HCT116 (cell line): Measurements from ENCODE around the gene NNAT. TPM values are rescaled to one million over a fixed set of nuclear protein-coding genes. Genes with fewer than 3 reads are reported as not detected.
A peak's percentile ranks its signal among the peaks of the same experiment; 100 is the strongest.

Experiments used
- ATAC-seq: fragments of 200-7000 bp; cut with Tn5 transposase; 2 replicates; pipeline ENCODE4 v1.9.1; 2020; ENCODE audit warnings: mild to moderate bottlenecking, moderate library complexity
- BruUV-seq: library from RNA; stranded (reverse); fragments of 400-500 nt; replicated peaks from 2 replicates; lab custom pipeline; 2021; lab: Mats Ljungman, UMichigan
- CTCF ChIA-PET: fragments of 300-600 bp; sonication (Branson Sonifier 250); formaldehyde crosslinking; loops from one replicate; lab custom pipeline; 2021; ENCODE audit warnings: antibody characterized with exemption; lab: Charles Lee
- POLR2A ChIA-PET: fragments of 300-600, 350-600 bp; sonication (Branson Sonifier 250); formaldehyde crosslinking; loops from one replicate; lab custom pipeline; 2021; ENCODE audit warnings: antibody characterized with exemption; lab: Charles Lee
- RAD21 ChIA-PET, 2 experiments: fragments of 300-600 bp; sonication (Branson Sonifier 250); formaldehyde crosslinking; loops; one replicate each; lab custom pipeline; 2023; ENCODE audit warnings: low total read pairs in 2 of 2; ENCODE audit not compliant: uncharacterized antibody in 2 of 2, unreplicated experiment in 2 of 2, low non-redundant PET in 1 of 2; lab: Charles Lee
- DNase-seq: peaks from one replicate; pipeline ENCODE4 v3.0.0-alpha.2; 2010; ENCODE audit warnings: low read depth, low spot score
- H2AFZ ChIP-seq: fragments of 200-600 bp; shearing (Covaris generic), sonication (generic); 2 replicates; pipeline ENCODE4 v1.6.1; 2017; ENCODE audit warnings: low read depth, mixed run types, mixed read lengths, antibody characterized with exemption, low read length; ENCODE audit not compliant: poor library complexity, severe bottlenecking
- H3K27ac ChIP-seq: 2 replicates; pipeline ENCODE4 v1.5.1; 2012; ENCODE audit warnings: low read depth, low read length
- H3K27me3 ChIP-seq: fragments of 200-600 bp; sonication (generic); 2 replicates; pipeline ENCODE4 v1.6.1; 2016; ENCODE audit warnings: mixed run types, low read length, mixed read lengths; ENCODE audit not compliant: insufficient read depth
- H3K36me3 ChIP-seq, 2 experiments: fragments of 200-500 bp in 1 of 2; fragments of 200-600 bp in 1 of 2; sonication (Bioruptor generic) in 1 of 2; sonication (generic) in 1 of 2; 2 replicates each; pipeline versions ENCODE4 v1.5.1 to v1.6.1; 2014 to 2016; ENCODE audit warnings: low read length in 2 of 2, inconsistent platforms in 1 of 2, mixed read lengths in 1 of 2, mixed run types in 1 of 2; ENCODE audit not compliant: insufficient read depth in 2 of 2, control insufficient read depth in 1 of 2
- H3K4me1 ChIP-seq, 2 experiments: fragments of 200-600 bp in 1 of 2; sonication (generic) in 1 of 2; 2 replicates each; pipeline versions ENCODE4 v1.5.1 to v1.6.1; 2012 to 2017; ENCODE audit warnings: low read length in 2 of 2, inconsistent platforms in 1 of 2, mild to moderate bottlenecking in 1 of 2, mixed read lengths in 1 of 2, mixed run types in 1 of 2, moderate library complexity in 1 of 2; ENCODE audit not compliant: insufficient read depth in 2 of 2, control insufficient read depth in 1 of 2
- H3K4me2 ChIP-seq: fragments of 200-600 bp; sonication (generic); 2 replicates; pipeline ENCODE4 v1.6.1; 2017; ENCODE audit warnings: mixed run types, low read length, mixed read lengths
- H3K4me3 ChIP-seq, 2 experiments: fragments of 200-600 bp in 1 of 2; sonication (generic) in 1 of 2; replicated peaks in 1 of 2; 2 replicates each; pipeline ENCODE4 v1.5.1; 2011 to 2016; ENCODE audit warnings: low read length in 2 of 2, control low read depth in 1 of 2, low read depth in 1 of 2, mild to moderate bottlenecking in 1 of 2, mixed read lengths in 1 of 2, mixed run types in 1 of 2
- H3K79me2 ChIP-seq: fragments of 200-600 bp; sonication (generic); 2 replicates; pipeline ENCODE4 v1.6.1; 2017; ENCODE audit warnings: mild to moderate bottlenecking, mixed run types, low read length, moderate library complexity, mixed read lengths; ENCODE audit not compliant: insufficient read depth
- H3K9ac ChIP-seq: fragments of 200-600 bp; sonication (generic); 2 replicates; pipeline ENCODE4 v1.6.1; 2016; ENCODE audit warnings: low read length, mixed read lengths
- H3K9me2 ChIP-seq: fragments of 200-600 bp; sonication (generic), shearing (Covaris generic); 2 replicates; pipeline ENCODE4 v1.6.1; 2017; ENCODE audit warnings: mixed run types, mild to moderate bottlenecking, moderate library complexity; ENCODE audit not compliant: insufficient read depth
- H3K9me3 ChIP-seq, 2 experiments: fragments of 200-500 bp in 1 of 2; fragments of 200-600 bp in 1 of 2; sonication (Bioruptor generic) in 1 of 2; sonication (generic) in 1 of 2; 2 replicates each; pipeline ENCODE4 v1.6.1; 2014 to 2017; ENCODE audit warnings: low read length in 2 of 2, mixed read lengths in 2 of 2, inconsistent platforms in 1 of 2, low read depth in 1 of 2, mild to moderate bottlenecking in 1 of 2, mixed run types in 1 of 2, moderate library complexity in 1 of 2; ENCODE audit not compliant: control insufficient read depth in 1 of 2, insufficient read depth in 1 of 2
- H4K20me1 ChIP-seq: fragments of 200-600 bp; sonication (generic), shearing (Covaris generic); 2 replicates; pipeline ENCODE4 v1.6.1; 2017; ENCODE audit warnings: mixed run types, mild to moderate bottlenecking, moderate library complexity; ENCODE audit not compliant: insufficient read depth
- CEBPB ChIP-seq: IDR thresholded peaks from 2 replicates; pipeline ENCODE4 v1.6.1; 2012; ENCODE audit warnings: low read depth
- EGR1 ChIP-seq: IDR thresholded peaks from 2 replicates; pipeline ENCODE4 v1.6.1; 2012; ENCODE audit warnings: low read depth
- ELF1 ChIP-seq: IDR thresholded peaks from 2 replicates; pipeline ENCODE4 v1.6.1; 2012; ENCODE audit warnings: low read depth, borderline replicate concordance
- EZH2 ChIP-seq: fragments of 200-600 bp; sonication (generic); IDR thresholded peaks from 2 replicates; pipeline ENCODE4 v1.6.1; 2017; ENCODE audit warnings: antibody characterized with exemption, mixed run types
- EZH2phosphoT487 ChIP-seq: fragments of 200-600 bp; IDR thresholded peaks from 2 replicates; pipeline ENCODE4 v1.6.1; 2018; ENCODE audit warnings: antibody characterized with exemption, borderline replicate concordance
- FOSL1 ChIP-seq: IDR thresholded peaks from 2 replicates; pipeline ENCODE4 v1.6.1; 2012; ENCODE audit warnings: low read depth
- JUND ChIP-seq: IDR thresholded peaks from 2 replicates; pipeline ENCODE4 v1.6.1; 2012
- POLR2A ChIP-seq: IDR thresholded peaks from 2 replicates; pipeline ENCODE4 v1.7.0; 2011; ENCODE audit warnings: borderline replicate concordance; ENCODE audit not compliant: insufficient read depth, insufficient read length; ENCODE audit errors: extremely low read depth
- RAD21 ChIP-seq: IDR thresholded peaks from 2 replicates; pipeline ENCODE4 v1.6.1; 2012; ENCODE audit warnings: low read depth, mild to moderate bottlenecking
- SIN3A ChIP-seq: IDR thresholded peaks from 2 replicates; pipeline ENCODE4 v1.6.1; 2012; ENCODE audit warnings: low read depth
- SRF ChIP-seq: IDR thresholded peaks from 2 replicates; pipeline ENCODE4 v1.6.1; 2012; ENCODE audit warnings: low read depth
- YY1 ChIP-seq: IDR thresholded peaks from 2 replicates; pipeline ENCODE4 v1.6.1; 2011; ENCODE audit warnings: low read length, low read depth, moderate library complexity, mild to moderate bottlenecking; ENCODE audit not compliant: insufficient replicate concordance; ENCODE audit errors: extremely low read depth
- ZFX ChIP-seq: fragments of 450-650 bp; IDR thresholded peaks from 2 replicates; pipeline ENCODE4 v1.6.1; 2017
- ZNF274 ChIP-seq: fragments of 200-500 bp; sonication (Bioruptor generic); IDR thresholded peaks from 2 replicates; pipeline ENCODE4 v1.6.1; 2014; ENCODE audit warnings: mild to moderate bottlenecking, low read depth, low read length, inconsistent platforms
- intact Hi-C: fragments of 100-400 bp; cut with micrococcal nuclease; formaldehyde crosslinking; loops from 2 replicates; pipeline ENCODE4 v1.10.0; 2022
- total RNA-seq: library from RNA; stranded (reverse); gene quantifications from one replicate; pipeline ENCODE4 v1.2.1, GENCODE V29; 2021; ENCODE audit not compliant: unreplicated experiment
- TF ChIP-seq, protein P1 (sequence below), 3 experiments: fragments of 200-600 bp in 1 of 3; sonication (generic) in 1 of 3; IDR thresholded peaks in 2 of 3; conservative IDR thresholded peaks in 1 of 3; 2 replicates each; pipeline ENCODE4 v1.5.1; 2012 to 2017; ENCODE audit warnings: low read depth in 2 of 3, low read length in 2 of 3, antibody characterized with exemption in 1 of 3, borderline replicate concordance in 1 of 3, control low read depth in 1 of 3, mild to moderate bottlenecking in 1 of 3, mixed read lengths in 1 of 3, mixed run types in 1 of 3, moderate library complexity in 1 of 3; ENCODE audit not compliant: insufficient read depth in 1 of 3
- TF ChIP-seq, protein P2 (sequence below): IDR thresholded peaks from 2 replicates; pipeline ENCODE4 v1.6.1; 2012; ENCODE audit warnings: low read depth

Gene NNAT
- total RNA-seq, 1 experiment from 2014 or later: not detected

- Histone ChIP-seq H3K9ac (no peak overlapping the region), H3K27me3 (no peaks in the 10 kb centered on the region), H3K36me3 (no peaks in the 10 kb centered on the region), H3K4me1 (peaks cover 0 to 5% of the 10 kb centered on the region in 2 experiments; a peak in 1 of 4 replicates), H2AFZ (no peak overlapping the region), H3K9me3 (no peaks in the 10 kb centered on the region), H4K20me1 (no peaks in the 10 kb centered on the region), H3K4me2 (no peak overlapping the region), H3K27ac (no peak overlapping the region), H3K79me2 (no peaks in the 10 kb centered on the region), H3K9me2 (no peaks in the 10 kb centered on the region), H3K4me3 (no peak overlapping the region)
- POLR2A ChIA-PET: no interaction called here
- CTCF ChIA-PET: no interaction called here
- TF ChIP-seq EZH2phosphoT487 (no peak), CEBPB (no peak), FOSL1 (no peak), SRF (no peak), JUND (no peak), ZFX (no peak), YY1 (no peak), ZNF274 (no peak), POLR2A (no peak), EZH2 (no peak), ELF1 (no peak), RAD21 (no peak)
- RAD21 ChIA-PET: no interaction called here
- peak; percentile 64 for ATAC-seq
- DNase-seq: no peak
- BruUV-seq: no TSS peak
- intact Hi-C loops: no loop called here
Observed at GRCh38 chr20:37501940-37502339, 19.1 kb upstream of the NNAT start.

- H3K79me2 ChIP-seq: no peaks in the 10 kb centered on the region
- intact Hi-C loops: no loop called here
- POLR2A ChIA-PET: no interaction called here
- TF ChIP-seq RAD21 (no peak), EGR1 (no peak), EZH2phosphoT487 (no peak), FOSL1 (no peak), EZH2 (no peak), JUND (no peak), ZNF274 (no peak), SIN3A (no peak), ZFX (no peak)
- TF ChIP-seq, protein P1, sequence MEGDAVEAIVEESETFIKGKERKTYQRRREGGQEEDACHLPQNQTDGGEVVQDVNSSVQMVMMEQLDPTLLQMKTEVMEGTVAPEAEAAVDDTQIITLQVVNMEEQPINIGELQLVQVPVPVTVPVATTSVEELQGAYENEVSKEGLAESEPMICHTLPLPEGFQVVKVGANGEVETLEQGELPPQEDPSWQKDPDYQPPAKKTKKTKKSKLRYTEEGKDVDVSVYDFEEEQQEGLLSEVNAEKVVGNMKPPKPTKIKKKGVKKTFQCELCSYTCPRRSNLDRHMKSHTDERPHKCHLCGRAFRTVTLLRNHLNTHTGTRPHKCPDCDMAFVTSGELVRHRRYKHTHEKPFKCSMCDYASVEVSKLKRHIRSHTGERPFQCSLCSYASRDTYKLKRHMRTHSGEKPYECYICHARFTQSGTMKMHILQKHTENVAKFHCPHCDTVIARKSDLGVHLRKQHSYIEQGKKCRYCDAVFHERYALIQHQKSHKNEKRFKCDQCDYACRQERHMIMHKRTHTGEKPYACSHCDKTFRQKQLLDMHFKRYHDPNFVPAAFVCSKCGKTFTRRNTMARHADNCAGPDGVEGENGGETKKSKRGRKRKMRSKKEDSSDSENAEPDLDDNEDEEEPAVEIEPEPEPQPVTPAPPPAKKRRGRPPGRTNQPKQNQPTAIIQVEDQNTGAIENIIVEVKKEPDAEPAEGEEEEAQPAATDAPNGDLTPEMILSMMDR (IDR thresholded peaks at IDR 0.05 in 2 of 3, conservative IDR thresholded peaks at IDR 0.05 in 1 of 3; ENCODE audit: borderline replicate concordance in 1 of 3, insufficient read depth in 1 of 3, low read depth in 2 of 3, low read length in 2 of 3): no peak
- TF ChIP-seq, protein P2, sequence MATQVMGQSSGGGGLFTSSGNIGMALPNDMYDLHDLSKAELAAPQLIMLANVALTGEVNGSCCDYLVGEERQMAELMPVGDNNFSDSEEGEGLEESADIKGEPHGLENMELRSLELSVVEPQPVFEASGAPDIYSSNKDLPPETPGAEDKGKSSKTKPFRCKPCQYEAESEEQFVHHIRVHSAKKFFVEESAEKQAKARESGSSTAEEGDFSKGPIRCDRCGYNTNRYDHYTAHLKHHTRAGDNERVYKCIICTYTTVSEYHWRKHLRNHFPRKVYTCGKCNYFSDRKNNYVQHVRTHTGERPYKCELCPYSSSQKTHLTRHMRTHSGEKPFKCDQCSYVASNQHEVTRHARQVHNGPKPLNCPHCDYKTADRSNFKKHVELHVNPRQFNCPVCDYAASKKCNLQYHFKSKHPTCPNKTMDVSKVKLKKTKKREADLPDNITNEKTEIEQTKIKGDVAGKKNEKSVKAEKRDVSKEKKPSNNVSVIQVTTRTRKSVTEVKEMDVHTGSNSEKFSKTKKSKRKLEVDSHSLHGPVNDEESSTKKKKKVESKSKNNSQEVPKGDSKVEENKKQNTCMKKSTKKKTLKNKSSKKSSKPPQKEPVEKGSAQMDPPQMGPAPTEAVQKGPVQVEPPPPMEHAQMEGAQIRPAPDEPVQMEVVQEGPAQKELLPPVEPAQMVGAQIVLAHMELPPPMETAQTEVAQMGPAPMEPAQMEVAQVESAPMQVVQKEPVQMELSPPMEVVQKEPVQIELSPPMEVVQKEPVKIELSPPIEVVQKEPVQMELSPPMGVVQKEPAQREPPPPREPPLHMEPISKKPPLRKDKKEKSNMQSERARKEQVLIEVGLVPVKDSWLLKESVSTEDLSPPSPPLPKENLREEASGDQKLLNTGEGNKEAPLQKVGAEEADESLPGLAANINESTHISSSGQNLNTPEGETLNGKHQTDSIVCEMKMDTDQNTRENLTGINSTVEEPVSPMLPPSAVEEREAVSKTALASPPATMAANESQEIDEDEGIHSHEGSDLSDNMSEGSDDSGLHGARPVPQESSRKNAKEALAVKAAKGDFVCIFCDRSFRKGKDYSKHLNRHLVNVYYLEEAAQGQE: no peak
Observed at GRCh38 chr20:37502654-37503053, 18.4 kb upstream of the NNAT start.

More at GRCh38 chr20:37502654-37503053, 18.4 kb upstream of the NNAT start:
- Histone ChIP-seq H4K20me1 (no peaks in the 10 kb centered on the region), H3K4me2 (no peak overlapping the region), H3K27ac (no peak overlapping the region), H3K9ac (no peak overlapping the region), H3K9me2 (no peaks in the 10 kb centered on the region), H3K27me3 (no peaks in the 10 kb centered on the region), H2AFZ (no peak overlapping the region), H3K9me3 (no peaks in the 10 kb centered on the region), H3K4me3 (no peak overlapping the region), H3K4me1 (peaks cover 0 to 5% of the 10 kb centered on the region in 2 experiments; a peak in 1 of 4 replicates), H3K36me3 (no peaks in the 10 kb centered on the region)
- DNase-seq (no peak), ATAC-seq (no peak)
- no TSS peak for BruUV-seq
- RAD21 ChIA-PET: no interaction called here
- CTCF ChIA-PET: no interaction called here
